BJ (cell line): Measurements from ENCODE around the gene TRAPPC2B. TPM values are rescaled to one million over a fixed set of nuclear protein-coding genes. Genes with fewer than 3 reads are reported as not detected.
A peak's percentile ranks its signal among the peaks of the same experiment; 100 is the strongest.

Experiments used
- CTCF ChIA-PET: fragments of 350-600 bp; formaldehyde crosslinking; extraction: SDS; loops from one replicate; lab custom pipeline; 2021; ENCODE audit warnings: antibody characterized with exemption, inconsistent platforms; lab: Yijun Ruan, JAX
- POLR2A ChIA-PET: fragments of 300-600 bp; sonication (Branson Sonifier 250); formaldehyde crosslinking; extraction: SDS; loops from one replicate; lab custom pipeline; 2021; ENCODE audit warnings: antibody characterized with exemption; lab: Charles Lee
- DNase-seq: peaks from one replicate; pipeline ENCODE4 v3.0.0-alpha.2; 2011; ENCODE audit warnings: low read depth
- H3K27me3 ChIP-seq: 2 replicates; pipeline ENCODE4 v1.6.0; 2011; ENCODE audit warnings: low read length; ENCODE audit not compliant: control insufficient read depth, insufficient read depth
- H3K36me3 ChIP-seq: 2 replicates; pipeline ENCODE4 v1.5.1; 2011; ENCODE audit warnings: low read length; ENCODE audit not compliant: control insufficient read depth, insufficient read depth
- H3K4me3 ChIP-seq: 2 replicates; pipeline ENCODE4 v1.5.1; 2011; ENCODE audit warnings: low read depth, mild to moderate bottlenecking, control low read depth, low read length
- polyA plus RNA-seq: library from polyadenylated mRNA; depleted of rRNA; stranded (reverse); fragments of >200 nt; gene quantifications from 2 replicates; pipeline ENCODE4 v1.2.3, GENCODE V29; 2011
- TF ChIP-seq, protein P1 (sequence below): IDR thresholded peaks from 2 replicates; pipeline ENCODE4 v1.5.1; 2011; ENCODE audit warnings: low read depth, mild to moderate bottlenecking, control low read depth, inconsistent platforms, low read length, moderate library complexity; ENCODE audit not compliant: insufficient read depth

Gene TRAPPC2B
- polyA plus RNA-seq, 1 experiment = 11.0 TPM

DNA sequence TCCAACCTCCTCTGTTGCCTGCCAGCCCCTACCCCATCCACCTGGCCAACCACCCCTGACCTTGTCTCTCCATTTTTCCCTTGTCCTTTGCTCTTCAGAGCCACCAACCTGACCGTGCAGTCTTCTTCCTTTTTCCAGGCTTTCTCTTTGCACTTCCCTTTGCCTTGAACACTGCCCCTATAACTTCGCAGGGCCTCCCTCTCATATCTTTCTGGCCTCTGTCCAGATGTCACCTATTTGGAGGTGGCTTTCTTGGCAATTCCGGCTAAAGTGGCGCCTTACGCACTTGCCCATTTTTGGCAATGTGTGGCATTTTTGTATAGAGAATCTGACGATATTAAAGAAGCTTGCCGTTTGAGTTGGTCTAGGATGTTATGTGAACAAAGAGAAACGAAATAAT, 42.2 kb upstream of the TRAPPC2B start:
- Histone ChIP-seq H3K27me3 (peaks cover 5% of the 10 kb centered on the region; the same call in 1 of the 2 replicates), H3K4me3 (peak overlapping the region; percentile 89), H3K36me3 (peaks cover 10% of the 10 kb centered on the region)
- TF ChIP-seq, protein P1, sequence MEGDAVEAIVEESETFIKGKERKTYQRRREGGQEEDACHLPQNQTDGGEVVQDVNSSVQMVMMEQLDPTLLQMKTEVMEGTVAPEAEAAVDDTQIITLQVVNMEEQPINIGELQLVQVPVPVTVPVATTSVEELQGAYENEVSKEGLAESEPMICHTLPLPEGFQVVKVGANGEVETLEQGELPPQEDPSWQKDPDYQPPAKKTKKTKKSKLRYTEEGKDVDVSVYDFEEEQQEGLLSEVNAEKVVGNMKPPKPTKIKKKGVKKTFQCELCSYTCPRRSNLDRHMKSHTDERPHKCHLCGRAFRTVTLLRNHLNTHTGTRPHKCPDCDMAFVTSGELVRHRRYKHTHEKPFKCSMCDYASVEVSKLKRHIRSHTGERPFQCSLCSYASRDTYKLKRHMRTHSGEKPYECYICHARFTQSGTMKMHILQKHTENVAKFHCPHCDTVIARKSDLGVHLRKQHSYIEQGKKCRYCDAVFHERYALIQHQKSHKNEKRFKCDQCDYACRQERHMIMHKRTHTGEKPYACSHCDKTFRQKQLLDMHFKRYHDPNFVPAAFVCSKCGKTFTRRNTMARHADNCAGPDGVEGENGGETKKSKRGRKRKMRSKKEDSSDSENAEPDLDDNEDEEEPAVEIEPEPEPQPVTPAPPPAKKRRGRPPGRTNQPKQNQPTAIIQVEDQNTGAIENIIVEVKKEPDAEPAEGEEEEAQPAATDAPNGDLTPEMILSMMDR = no peak
- POLR2A ChIA-PET = no interaction called here
- DNase-seq = no peak
- CTCF ChIA-PET = interaction anchor here (1.0 kb wide), 1 partner anchor 18 kb away, joined by 3 read pairs; no protein-coding TSS in a partner anchor

DNA sequence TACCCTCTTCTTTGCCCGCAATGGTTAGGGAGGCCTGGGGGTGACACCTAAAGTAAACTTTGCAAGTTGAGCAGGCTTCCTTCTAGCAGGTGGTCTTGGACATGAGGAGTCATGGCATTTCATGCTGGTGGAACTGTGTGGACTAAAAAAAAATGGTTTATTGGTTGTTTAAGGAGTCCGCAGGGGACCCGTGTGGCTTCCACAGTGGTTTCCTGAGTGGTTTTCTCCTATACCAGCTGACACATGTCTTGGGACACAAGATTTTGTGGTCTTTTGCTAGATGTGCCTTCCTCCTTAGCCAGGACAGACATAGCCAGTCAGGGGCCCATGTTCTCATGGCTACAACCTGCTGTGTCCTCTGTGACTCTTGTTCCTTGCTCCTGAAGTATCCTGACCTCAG, 41.6 kb upstream of the TRAPPC2B start:
- Histone ChIP-seq H3K4me3 (no peak overlapping the region; the same call in 1 of the 2 replicates), H3K36me3 (peaks cover 12% of the 10 kb centered on the region), H3K27me3 (peaks cover 5% of the 10 kb centered on the region; the same call in 1 of the 2 replicates)
- ChIA-PET POLR2A (no interaction called here), CTCF (interaction anchor here (1.0 kb wide), 1 partner anchor 19 kb away, joined by 3 read pairs; no protein-coding TSS in a partner anchor)
- TF ChIP-seq, protein P1 = no peak
- DNase-seq = no peak

DNA sequence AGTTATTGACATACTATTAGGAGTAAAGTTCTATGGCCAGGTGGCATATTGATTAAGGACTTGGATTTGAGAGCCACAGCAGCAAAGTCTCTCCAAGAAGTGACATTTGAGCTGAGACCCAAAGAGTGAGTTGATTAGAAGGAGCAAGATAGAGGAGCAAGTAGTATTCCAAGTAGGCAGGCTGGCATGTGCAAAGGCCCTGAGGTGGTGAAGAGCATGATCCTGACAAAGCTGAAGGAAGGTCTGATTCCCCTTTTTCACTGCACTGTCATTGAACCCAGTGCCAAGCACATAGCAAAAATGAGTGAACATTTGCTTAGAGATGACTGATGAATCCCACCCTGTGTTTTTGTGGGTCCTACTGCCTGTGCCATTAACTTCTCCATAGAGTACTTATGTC, 38.4 kb upstream of the TRAPPC2B start:
- no peak for DNase-seq
- Histone ChIP-seq H3K36me3 (peaks cover 25% of the 10 kb centered on the region), H3K4me3 (no peak overlapping the region), H3K27me3 (no peaks in the 10 kb centered on the region)
- TF ChIP-seq, protein P1 = no peak
- CTCF ChIA-PET = no interaction called here
- POLR2A ChIA-PET = no interaction called here

DNA sequence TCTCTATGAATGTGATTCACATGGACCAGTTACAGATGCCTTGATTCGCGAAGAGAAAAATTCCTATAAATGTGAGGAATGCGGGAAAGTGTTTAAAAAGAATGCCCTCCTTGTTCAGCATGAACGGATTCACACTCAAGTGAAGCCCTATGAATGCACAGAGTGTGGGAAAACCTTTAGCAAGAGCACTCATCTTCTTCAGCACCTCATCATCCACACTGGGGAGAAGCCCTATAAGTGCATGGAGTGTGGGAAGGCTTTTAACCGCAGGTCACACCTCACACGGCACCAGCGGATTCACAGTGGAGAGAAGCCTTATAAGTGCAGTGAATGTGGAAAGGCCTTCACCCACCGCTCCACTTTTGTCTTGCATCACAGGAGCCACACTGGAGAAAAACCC, 35.4 kb upstream of the TRAPPC2B start:
- TF ChIP-seq, protein P1 = no peak
- no peak for DNase-seq
- CTCF ChIA-PET = no interaction called here
- POLR2A ChIA-PET = no interaction called here
- Histone ChIP-seq H3K4me3 (no peak overlapping the region), H3K27me3 (no peaks in the 10 kb centered on the region), H3K36me3 (peaks cover 25% of the 10 kb centered on the region)

DNA sequence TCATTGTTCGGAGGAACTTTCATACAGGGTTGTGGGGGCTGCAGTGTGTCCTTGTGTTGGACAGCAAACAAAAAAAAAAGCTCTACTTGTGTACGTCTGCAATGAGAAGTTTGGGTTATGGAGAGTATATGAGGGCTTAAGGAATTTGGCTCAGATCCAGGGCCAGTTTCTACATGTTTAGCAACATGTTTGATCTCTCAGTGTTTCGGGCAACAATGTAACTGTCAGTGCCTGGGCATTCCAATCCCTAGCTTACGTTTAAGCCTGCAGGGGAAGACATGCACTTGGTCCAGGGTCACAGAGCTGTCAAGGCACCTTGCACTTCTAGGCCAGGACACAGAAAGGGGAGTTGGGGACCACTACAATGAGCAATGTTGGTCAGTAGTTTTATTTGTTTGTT, 29.2 kb upstream of the TRAPPC2B start:
- no peaks in the 10 kb centered on the region for H3K36me3 ChIP-seq
- TF ChIP-seq, protein P1 = no peak
- ChIA-PET POLR2A (no interaction called here), CTCF (interaction anchor here (1.3 kb wide), 1 partner anchor 10 kb away, joined by 4 read pairs; no protein-coding TSS in a partner anchor)
- no peak for DNase-seq
- no peaks in the 10 kb centered on the region for H3K27me3 ChIP-seq
- no peak overlapping the region for H3K4me3 ChIP-seq
